Hepatocyte (in vitro differentiated cells): ENCODE measurements around the gene BMP6.

Experiments
- EZH2 ChIP-seq: fragments of 200-600 bp; sonication (generic); IDR thresholded peaks from 2 replicates; pipeline ENCODE4 v1.6.1; 2016; ENCODE audit warnings: antibody characterized with exemption, mild to moderate bottlenecking, borderline replicate concordance
- EZH2phosphoT487 ChIP-seq: fragments of 200-600 bp; sonication (generic); IDR thresholded peaks from one replicate; pipeline ENCODE4 v1.6.1; 2018; ENCODE audit warnings: antibody characterized with exemption, mild to moderate bottlenecking, low read depth, moderate library complexity; ENCODE audit not compliant: unreplicated experiment, severe bottlenecking
- TF ChIP-seq, protein P1 (sequence below): fragments of 200-600 bp; sonication (generic); IDR thresholded peaks from 2 replicates; pipeline ENCODE4 v1.5.1; 2016; ENCODE audit warnings: antibody characterized with exemption, mild to moderate bottlenecking; ENCODE audit not compliant: poor library complexity

DNA sequence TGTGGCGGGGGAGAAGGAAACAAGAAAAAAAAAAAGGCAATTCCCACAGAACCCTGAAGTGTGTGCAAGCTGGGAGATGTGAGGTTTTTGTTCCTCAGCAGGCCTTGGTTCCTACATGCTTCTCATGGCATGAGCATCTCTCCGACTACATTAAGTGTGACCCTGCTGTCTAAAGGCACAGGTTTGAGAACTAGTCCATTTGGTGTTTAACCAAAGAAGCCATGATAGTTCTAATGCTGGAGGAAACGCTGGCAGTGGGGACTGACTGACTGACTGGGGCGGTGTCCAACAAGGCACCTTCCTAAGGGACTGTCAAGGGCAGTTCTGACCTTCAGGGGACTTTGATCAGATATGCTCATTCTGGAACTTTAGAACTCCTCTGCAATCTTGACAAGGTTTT, 180.8 kb downstream of the BMP6 start:
- TF ChIP-seq EZH2phosphoT487 (no peak), EZH2 (no peak)
- TF ChIP-seq, protein P1, sequence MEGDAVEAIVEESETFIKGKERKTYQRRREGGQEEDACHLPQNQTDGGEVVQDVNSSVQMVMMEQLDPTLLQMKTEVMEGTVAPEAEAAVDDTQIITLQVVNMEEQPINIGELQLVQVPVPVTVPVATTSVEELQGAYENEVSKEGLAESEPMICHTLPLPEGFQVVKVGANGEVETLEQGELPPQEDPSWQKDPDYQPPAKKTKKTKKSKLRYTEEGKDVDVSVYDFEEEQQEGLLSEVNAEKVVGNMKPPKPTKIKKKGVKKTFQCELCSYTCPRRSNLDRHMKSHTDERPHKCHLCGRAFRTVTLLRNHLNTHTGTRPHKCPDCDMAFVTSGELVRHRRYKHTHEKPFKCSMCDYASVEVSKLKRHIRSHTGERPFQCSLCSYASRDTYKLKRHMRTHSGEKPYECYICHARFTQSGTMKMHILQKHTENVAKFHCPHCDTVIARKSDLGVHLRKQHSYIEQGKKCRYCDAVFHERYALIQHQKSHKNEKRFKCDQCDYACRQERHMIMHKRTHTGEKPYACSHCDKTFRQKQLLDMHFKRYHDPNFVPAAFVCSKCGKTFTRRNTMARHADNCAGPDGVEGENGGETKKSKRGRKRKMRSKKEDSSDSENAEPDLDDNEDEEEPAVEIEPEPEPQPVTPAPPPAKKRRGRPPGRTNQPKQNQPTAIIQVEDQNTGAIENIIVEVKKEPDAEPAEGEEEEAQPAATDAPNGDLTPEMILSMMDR, result no peak
